Progenitor cell of endocrine pancreas (in vitro differentiated cells): ENCODE data around the gene RASSF5. TPM values are rescaled to one million over a fixed set of nuclear protein-coding genes. Genes with fewer than 3 reads are reported as not detected.
"Not testable (repeated sequence)": the region's sequence is repeated elsewhere in the genome, so short reads cannot be mapped to it uniquely, and the experiment has no call there.

Experiments used
- DNase-seq: peaks from one replicate; pipeline ENCODE4 v3.0.0; 2021; ENCODE audit warnings: low spot score; ENCODE audit not compliant: unreplicated experiment
- H3K27ac Mint-ChIP-seq: 2 replicates; pipeline ENCODE4 v1.8.0; 2021; ENCODE audit warnings: mild to moderate bottlenecking, moderate library complexity, mixed read lengths
- H3K27me3 Mint-ChIP-seq: 2 replicates; pipeline ENCODE4 v1.8.0; 2021; ENCODE audit warnings: mixed read lengths
- H3K36me3 Mint-ChIP-seq: 2 replicates; pipeline ENCODE4 v1.8.0; 2022; ENCODE audit warnings: mixed read lengths; ENCODE audit not compliant: insufficient read depth
- H3K4me1 Mint-ChIP-seq: 2 replicates; pipeline ENCODE4 v1.8.0; 2021; ENCODE audit warnings: low read depth, mixed read lengths
- H3K4me3 Mint-ChIP-seq: 2 replicates; pipeline ENCODE4 v1.8.0; 2021; ENCODE audit warnings: low read depth, mild to moderate bottlenecking, moderate library complexity, mixed read lengths
- H3K9me3 Mint-ChIP-seq: 2 replicates; pipeline ENCODE4 v1.8.0; 2021; ENCODE audit warnings: low read depth, mixed read lengths
- total RNA-seq: library from RNA; stranded (reverse); gene quantifications from 2 replicates; pipeline ENCODE4 v1.2.1, GENCODE V29; 2021
- TF ChIP-seq, protein P1 (sequence below): fragments of 200-600 bp; sonication (generic); IDR thresholded peaks from one replicate; pipeline ENCODE4 v1.5.0; 2021; ENCODE audit warnings: antibody characterized with exemption, mild to moderate bottlenecking; ENCODE audit not compliant: unreplicated experiment

RASSF5 gene
- total RNA-seq, 1 donor from 2014 or later: 7.0 TPM

DNA sequence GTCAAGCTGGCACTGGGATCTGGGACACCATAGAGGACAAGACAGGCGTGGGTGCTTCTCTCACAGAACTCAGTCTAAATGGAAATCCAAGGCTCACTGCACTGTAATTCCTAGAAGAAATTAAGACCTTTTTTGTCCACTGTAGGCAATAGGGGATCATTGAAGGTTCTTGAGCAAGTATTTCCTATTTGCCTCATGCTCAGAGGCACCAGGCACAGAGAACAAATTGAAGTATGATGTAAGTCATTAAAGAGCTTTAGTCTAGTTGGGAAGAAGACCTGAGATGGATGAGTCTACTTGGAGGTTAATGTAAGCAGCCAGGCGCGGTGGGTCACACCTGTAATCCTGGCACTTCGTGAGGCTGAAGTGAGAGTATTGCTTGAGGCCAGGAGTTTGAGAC lies 70.3 kb downstream of the RASSF5 start:
- TF ChIP-seq, protein P1, sequence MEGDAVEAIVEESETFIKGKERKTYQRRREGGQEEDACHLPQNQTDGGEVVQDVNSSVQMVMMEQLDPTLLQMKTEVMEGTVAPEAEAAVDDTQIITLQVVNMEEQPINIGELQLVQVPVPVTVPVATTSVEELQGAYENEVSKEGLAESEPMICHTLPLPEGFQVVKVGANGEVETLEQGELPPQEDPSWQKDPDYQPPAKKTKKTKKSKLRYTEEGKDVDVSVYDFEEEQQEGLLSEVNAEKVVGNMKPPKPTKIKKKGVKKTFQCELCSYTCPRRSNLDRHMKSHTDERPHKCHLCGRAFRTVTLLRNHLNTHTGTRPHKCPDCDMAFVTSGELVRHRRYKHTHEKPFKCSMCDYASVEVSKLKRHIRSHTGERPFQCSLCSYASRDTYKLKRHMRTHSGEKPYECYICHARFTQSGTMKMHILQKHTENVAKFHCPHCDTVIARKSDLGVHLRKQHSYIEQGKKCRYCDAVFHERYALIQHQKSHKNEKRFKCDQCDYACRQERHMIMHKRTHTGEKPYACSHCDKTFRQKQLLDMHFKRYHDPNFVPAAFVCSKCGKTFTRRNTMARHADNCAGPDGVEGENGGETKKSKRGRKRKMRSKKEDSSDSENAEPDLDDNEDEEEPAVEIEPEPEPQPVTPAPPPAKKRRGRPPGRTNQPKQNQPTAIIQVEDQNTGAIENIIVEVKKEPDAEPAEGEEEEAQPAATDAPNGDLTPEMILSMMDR: no peak
- Mint-ChIP-seq H3K27me3 (peaks cover 16% of the 10 kb centered on the region), H3K4me3 (no peak overlapping the region), H3K9me3 (no peaks in the 10 kb centered on the region), H3K36me3 (no peaks in the 10 kb centered on the region), H3K4me1 (peaks cover 2% of the 10 kb centered on the region), H3K27ac (no peak overlapping the region)
- no peak for DNase-seq

DNA sequence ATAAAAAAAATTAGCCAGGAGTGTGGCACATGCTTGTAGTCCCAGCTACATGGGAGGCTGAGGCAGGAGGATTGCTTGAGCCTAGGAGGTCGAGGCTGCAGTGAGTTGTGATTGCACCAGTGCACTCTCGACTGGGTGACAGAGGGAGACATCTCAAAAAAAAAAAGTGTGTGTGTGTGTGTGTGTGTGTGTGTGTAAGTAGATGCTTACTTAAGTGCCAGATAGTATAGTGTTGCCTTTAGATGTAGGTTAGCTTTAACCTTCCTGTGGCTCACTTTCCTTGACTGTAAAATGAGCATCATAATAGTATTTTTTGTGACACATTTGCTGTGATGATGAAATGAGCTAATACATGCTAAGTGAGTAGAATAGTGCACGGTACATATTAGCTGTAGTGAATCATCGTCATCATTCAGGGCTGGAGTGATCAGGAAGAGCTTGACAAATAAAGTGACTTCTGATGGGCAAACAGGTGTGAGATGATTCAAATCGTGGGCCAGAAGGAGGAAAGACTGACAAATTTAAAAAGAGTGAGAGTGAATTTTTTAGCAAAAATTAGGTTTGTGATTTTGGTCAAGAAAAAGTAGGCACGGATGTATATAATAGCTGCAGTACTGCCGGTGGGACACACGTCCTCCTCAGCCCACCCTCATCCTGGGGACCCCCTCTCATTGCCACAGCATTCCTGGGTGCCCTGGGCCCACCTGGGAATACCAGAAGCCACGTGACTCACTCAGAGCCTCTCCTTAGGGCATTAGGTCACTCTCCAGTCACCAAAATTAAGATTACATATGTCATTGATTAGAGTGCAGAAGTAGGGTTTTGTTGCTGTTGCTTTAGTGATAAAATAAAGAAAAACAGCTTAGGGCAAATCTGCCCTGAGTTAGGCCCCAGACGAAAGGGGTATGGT lies 71.0 kb downstream of the RASSF5 start:
- TF ChIP-seq, protein P1: no peak
- Mint-ChIP-seq H3K27me3 (peaks cover 16% of the 10 kb centered on the region), H3K36me3 (no peaks in the 10 kb centered on the region), H3K4me3 (no peak overlapping the region), H3K9me3 (no peaks in the 10 kb centered on the region), H3K27ac (no peak overlapping the region), H3K4me1 (peaks cover 2% of the 10 kb centered on the region)
- DNase-seq: no peak

DNA sequence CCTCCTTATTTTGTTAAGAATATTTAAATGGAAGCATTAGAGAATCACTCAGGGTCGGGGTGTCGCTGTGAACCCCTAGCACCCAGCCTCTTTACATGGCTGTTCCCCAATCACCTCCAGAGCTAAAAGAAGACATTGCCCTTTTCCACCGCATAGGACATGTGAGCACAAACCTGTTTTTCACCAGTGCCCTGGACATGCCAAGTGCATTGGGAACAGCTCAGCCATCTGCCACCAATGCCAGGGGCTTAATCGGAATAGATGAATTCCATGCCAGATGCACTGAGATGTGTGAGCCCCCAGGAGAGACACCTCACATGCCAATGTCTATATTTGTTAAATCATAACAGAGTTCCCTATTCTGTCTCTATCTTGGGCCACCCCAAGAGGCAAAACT lies 71.6 kb downstream of the RASSF5 start:
- H3K4me3 Mint-ChIP-seq: no peak overlapping the region
- H3K4me1 Mint-ChIP-seq: peaks cover 2% of the 10 kb centered on the region
- peaks cover 19% of the 10 kb centered on the region for H3K27me3 Mint-ChIP-seq
- TF ChIP-seq, protein P1: no peak
- H3K27ac Mint-ChIP-seq: no peak overlapping the region
- no peaks in the 10 kb centered on the region for H3K9me3 Mint-ChIP-seq
- DNase-seq: no peak
- H3K36me3 Mint-ChIP-seq: no peaks in the 10 kb centered on the region

DNA sequence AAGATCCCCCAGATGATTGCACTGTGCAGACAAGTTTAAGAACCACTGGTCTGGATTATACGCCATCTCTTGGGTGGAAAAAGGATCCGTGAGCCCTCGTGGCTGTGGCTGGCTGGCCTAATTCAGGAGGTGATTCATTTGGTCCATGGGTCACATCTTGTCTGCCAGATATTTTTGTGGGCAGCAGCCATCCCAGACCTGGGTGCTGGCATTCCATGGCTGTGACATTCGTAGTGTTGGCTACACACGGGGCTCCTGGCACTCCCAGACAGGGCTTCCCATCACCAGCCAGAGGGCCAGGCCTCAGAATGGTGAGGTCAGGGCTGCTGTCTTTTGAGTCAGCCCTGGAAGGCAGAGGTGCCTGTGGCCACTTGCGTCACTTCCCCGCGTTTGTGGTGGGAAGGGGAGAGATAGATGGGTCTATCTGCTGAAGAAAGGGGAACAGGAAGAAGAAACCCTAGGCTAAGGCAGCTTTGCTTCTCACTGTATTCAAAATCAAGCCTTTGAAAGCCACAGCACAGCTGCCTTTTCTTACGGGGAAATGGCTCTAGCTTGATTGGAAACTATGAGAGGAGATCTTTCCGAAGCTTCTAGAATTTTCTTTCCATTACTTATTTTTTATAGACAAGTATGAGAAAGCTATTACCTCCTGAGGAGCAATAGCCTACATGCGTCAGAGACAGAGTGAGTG lies 72.6 kb downstream of the RASSF5 start:
- no peak overlapping the region for H3K27ac Mint-ChIP-seq
- H3K36me3 Mint-ChIP-seq: no peaks in the 10 kb centered on the region
- no peaks in the 10 kb centered on the region for H3K9me3 Mint-ChIP-seq
- H3K4me3 Mint-ChIP-seq: no peak overlapping the region
- DNase-seq: no peak
- TF ChIP-seq, protein P1: no peak
- H3K27me3 Mint-ChIP-seq: peaks cover 19% of the 10 kb centered on the region
- H3K4me1 Mint-ChIP-seq: peaks cover 2% of the 10 kb centered on the region

DNA sequence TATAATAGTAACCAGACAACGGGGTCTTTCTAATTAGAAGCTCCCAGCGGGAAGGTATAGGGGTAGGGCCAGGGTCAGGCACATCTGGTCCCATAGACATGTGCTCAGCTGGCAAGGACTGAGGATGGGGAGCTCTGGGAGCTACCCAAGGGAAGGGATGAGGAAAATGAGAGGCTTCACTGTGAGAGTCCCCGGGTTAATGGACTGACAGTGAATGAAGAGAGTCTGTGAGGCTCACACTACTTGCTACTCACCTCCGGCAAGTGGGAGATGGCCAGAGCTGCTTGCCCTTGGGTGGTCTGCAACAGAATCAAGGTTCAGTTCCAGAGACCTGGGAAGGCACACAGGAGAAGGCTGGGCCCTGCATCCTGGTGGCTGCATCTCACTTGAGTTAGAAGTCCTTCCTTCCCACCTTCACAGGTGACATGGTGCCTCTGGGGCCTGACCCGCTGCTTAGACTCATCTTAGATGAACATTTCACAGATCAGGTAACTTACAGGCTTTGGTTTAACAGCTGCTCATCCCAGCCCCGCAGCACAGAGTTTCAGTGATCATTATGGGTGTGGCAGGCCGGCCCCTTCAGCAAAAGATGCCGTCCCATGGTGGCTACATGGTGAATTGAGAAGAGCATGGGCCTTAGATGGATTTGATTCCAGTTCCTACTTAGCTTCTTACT lies 73.2 kb downstream of the RASSF5 start:
- H3K36me3 Mint-ChIP-seq: no peaks in the 10 kb centered on the region
- H3K9me3 Mint-ChIP-seq: no peaks in the 10 kb centered on the region
- no peak overlapping the region for H3K27ac Mint-ChIP-seq
- peaks cover 2% of the 10 kb centered on the region for H3K4me1 Mint-ChIP-seq
- DNase-seq: no peak
- H3K27me3 Mint-ChIP-seq: peaks cover 19% of the 10 kb centered on the region
- H3K4me3 Mint-ChIP-seq: no peak overlapping the region
- TF ChIP-seq, protein P1: no peak

DNA sequence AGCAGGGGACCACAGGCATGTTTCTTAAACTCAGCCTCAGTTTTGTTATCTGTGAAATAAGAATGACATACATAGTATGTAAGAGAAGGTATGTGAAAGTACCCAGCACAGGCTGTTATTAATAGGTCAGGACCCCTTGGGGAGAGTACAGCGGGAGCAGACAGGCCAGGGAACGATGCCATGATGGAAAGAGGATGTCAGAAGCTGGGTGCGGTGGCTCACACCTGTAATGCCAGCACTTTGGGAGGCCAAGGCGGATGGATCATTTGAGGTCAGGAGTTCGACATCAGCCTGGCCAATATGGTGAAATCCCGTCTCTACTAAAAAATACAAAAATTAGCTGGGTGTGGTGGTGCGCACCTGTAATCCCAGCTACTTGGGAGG lies 73.8 kb downstream of the RASSF5 start:
- H3K9me3 Mint-ChIP-seq, H3K27ac Mint-ChIP-seq, H3K36me3 Mint-ChIP-seq, H3K4me3 Mint-ChIP-seq, H3K4me1 Mint-ChIP-seq, DNase-seq: not testable (repeated sequence)
- H3K27me3 Mint-ChIP-seq: peaks cover 18% of the 10 kb centered on the region
